DMS 273 (cell line): Measurements from ENCODE around the gene DBN1.
A peak's percentile ranks its signal among the peaks of the same experiment; 100 is the strongest.
"Not testable (repeated sequence)": the region's sequence is repeated elsewhere in the genome, so short reads cannot be mapped to it uniquely, and the experiment has no call there.

ENCODE experiments used
- DNase-seq: peaks from one replicate; lab custom pipeline; 2025; ENCODE audit not compliant: unreplicated experiment; lab: John Stamatoyannopoulos, UW

DBN1 gene

GRCh38 chr5:177431317-177432142 is 41.9 kb downstream of the DBN1 start:
- no peak for DNase-seq

DNA sequence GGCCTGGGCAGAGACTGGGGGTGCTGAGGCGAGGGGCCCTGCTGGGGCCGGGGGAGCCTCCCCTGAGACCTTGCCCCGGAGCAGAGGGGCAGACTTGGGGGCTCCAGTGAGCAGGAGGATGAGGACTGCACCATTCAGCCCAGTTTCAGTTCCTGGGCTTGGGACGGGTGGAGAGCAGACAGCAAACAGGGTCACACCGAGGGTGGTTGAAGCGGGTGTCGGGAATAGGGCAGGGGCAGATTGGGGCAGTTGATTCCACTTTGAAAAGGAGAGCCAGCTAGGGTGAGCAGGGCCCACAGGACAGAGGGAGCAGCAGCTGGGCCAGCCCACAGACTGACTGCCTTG is 42.5 kb downstream of the DBN1 start:
- DNase-seq: no peak

DNA sequence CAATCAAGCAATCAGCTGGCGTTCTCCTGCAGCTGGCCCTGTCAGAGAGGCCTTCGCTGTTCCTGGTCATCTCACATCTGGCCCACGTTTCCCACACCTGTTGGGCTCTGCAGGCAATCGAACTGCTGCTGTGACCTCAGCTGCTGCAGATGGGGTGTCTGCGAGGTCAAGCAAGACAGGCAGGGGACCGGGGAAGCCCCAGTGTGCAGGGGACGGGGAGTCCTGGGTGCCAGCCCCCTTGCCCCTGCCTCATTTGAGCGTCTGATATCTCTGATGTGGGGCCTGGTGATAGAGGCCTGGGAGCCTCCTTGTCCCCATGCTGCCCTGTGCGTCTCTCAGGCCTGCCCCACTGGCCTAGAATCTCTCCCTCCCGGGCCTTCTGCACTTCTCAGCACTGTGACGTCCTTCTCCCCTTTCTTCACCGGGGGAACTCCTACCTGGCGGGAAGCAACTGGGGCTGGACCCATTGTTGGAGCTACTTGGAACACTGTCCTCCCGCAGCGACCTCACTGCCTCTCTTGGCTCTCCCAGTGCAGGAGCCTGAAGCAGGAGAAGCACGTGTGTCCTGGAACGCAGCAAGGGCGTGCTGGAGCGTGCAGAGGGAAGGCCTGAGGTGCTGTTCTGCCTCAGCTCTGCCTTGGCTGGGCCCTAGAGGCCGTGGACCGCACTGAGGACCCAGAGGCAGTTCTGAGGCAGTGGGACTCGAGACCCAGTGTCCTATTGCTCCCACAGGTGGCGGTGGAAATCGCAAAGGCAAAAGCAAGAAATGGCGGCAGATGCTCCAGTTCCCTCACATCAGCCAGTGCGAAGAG is 43.1 kb downstream of the DBN1 start:
- no peak for DNase-seq

DNA sequence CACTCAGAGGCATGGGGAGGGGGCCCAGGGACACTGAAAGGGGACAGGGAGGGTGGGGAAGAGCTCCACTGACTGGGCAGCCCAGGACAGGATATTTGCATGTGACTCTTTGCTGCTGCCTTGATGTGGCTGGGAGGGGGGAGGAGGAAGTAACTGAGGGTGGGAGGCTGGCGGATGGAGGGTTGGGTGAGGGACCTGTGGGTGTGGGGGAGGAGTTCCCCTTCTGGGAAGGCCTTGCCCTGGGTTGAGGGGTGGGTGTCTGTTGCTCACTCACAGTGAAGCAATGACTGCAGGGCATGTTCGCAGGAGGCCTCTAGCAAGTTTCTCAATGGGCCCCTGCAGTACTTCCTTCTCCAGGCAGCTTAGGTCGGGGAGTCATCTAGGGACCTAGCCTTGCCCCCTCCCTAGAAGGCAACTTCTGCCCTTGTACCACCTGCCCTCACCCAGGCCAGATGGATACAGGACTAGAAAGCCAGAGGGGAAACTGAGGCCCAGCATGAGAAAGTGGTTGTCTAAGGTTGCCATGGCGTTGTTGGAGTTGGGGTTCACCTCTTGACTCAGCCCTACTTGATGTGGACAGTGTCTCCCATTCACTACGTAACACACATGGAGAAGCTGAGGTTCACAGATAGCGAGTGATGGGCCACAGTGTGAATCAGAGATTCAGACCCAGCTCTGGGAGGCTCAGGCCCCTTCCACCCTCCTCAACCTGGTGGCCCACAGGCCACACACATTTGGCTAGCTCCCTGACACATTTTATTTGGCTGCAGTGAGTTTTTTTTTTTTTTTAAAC is 44.0 kb downstream of the DBN1 start:
- DNase-seq: no peak

GRCh38 chr5:177428574-177429217 is 44.7 kb downstream of the DBN1 start:
- no peak for DNase-seq

GRCh38 chr5:177427919-177428573 is 45.4 kb downstream of the DBN1 start:
- no peak for DNase-seq

GRCh38 chr5:177427211-177427822 is 46.1 kb downstream of the DBN1 start:
- no peak for DNase-seq

DNA sequence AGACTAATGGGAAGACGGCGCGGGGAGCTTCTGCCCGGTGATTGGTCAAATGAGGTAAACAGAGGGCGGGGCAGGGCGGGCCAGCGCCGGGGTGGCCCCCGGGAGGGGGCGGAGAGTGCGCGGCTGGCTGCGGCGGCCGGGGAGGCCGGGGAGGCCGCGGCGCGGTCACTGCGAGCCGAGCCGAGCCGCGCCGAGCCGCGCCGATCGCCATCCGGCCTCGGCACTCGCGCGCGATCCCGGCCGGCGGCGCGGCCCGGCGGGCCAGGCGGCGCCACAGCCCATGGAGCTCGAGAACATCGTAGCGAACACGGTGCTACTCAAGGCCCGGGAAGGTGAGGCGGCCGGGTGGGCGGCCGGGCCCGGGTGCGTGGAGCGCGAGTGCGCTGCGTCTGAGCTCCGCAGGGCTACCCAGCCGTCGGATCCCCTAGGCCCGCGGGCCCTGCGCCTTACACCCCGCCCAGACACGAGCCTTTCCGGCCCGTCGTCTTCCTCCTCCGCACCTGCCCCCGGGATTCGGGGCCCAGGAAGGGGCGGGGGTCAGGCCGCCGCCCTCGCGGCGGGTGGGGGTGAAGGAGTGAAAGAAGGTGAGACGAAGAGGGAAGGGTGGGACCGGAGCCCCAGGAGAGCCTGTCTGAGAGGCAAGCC is 46.7 kb downstream of the DBN1 start, which contains the start of gene GRK6:
GRK6 (plus strand) TSS at position 111 of the 645 bp plus-strand sequence; CDS start at position 281, 170 bp downstream.
- peak; percentile 81 for DNase-seq

- peak; percentile 100 for DNase-seq
Measured at GRCh38 chr5:177425801-177426565, 47.5 kb downstream of the DBN1 start.

- DNase-seq: no peak
Measured at GRCh38 chr5:177425196-177425800, 48.1 kb downstream of the DBN1 start.

GRCh38 chr5:177423671-177424070 is 49.8 kb downstream of the DBN1 start:
- DNase-seq: no peak

GRCh38 chr5:177421062-177421798 is 52.2 kb downstream of the DBN1 start:
- DNase-seq: no peak

DNA sequence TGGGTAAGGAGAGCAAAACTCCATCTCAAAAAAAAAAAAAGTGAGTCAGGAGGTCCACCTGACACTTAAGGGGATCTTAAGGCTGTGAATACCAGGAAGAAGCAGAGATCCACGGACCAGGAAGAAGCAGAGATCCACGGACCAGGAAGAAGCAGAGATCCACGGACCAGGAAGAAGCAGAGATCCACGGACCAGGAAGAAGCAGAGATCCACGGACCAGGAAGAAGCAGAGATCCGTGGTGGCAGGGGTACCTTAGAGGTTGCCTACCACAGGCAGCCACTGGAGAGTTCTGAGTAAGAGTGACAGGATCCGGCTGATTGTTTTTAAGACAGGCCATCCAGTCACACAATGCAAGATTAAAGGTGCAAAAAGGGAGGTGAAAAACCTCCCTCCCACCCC is 53.0 kb downstream of the DBN1 start:
- DNase-seq: not testable (repeated sequence)

DNA sequence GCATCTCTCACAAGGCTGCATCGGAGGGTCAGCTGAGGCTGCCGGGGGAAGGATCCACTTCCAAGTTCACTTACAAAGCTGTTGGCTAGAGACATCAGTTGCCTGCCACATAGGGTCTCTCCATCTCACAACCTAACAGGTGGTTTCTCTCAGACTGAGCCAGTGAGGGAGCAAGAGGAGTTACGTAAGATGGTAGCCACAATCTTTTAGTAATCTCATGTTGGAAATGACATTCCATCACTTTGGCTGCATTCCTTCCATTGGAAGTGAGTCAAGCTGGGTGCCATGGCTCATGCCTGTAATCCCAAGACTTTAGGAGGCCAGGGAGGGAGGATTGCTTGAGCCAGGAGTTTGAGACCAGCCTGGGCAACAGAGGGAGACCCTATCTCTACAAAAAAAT is 54.4 kb downstream of the DBN1 start:
- DNase-seq: no peak

DNA sequence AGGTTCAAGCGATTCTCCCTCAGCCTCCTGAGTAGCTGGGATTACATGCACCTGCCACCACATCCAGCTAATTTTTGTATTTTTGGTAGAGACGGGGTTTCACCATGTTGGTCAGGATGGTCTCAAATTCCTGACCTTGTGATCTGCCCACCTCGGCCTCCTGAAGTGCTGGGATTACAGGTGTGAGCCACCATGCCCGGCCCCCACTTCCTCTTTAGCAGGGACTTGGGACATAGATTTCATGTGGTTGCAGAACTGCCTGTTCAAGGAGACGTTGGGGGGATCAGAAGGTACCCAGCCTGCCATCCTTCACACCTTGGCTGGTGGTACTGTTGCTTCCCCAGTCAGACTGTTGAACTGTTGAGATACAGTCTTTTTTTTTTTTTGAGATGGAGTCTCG is 56.4 kb downstream of the DBN1 start:
- not testable (repeated sequence) for DNase-seq

DNA sequence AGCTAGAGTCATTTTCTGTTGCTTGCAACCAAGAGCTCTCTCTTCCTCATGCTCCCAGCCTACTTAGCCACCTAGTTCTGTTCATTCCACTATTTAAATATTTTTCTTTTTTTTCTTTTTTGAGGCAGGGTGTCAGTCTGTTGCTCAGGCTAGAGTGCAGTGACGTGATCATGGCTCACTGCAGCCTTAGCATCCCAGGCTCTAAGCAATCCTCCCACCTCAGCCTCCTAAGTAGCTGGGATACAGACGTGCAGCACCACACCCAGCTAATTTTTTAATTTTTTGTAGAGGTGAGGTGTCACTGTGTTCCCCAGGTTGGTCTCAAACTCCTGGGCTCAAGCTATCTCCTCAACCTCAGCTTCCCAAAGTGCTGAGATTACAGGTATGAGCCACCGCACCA is 59.0 kb downstream of the DBN1 start:
- no peak for DNase-seq

DNA sequence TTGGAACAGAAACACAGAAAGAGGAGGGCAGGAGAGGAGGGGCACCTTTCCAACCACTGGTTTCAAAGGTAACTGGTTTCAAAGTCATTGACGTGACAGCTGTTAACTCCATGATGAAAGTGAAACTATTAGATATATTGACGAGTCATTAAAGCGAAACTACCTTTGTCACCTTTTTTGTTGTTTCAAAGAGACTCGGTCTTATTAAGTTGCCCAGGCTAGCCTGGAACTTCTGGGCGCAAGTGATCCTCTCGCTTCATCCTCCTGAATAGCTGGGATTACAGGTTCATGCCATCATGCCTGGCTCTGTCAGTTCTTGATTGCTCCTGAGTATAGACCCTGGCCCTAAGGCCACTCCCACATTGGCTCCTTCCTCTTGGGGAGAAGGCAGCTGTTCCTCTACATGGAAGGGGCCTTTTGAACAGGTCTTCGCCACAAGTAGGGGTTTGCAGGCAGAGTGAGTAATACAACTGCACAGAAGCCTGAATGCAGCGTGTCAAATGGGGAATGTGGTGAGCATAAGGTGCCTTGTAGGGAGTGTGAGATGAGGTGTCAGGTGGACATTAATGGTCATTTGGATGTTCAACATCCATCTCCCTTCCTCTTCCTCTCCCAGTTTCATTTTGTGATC is 60.7 kb downstream of the DBN1 start:
- no peak for DNase-seq
